ENCODE data around the gene TBC1D22A. TPM values are rescaled to one million over a fixed set of nuclear protein-coding genes. Genes with fewer than 3 reads are reported as not detected.
A peak's percentile ranks its signal among the peaks of the same experiment; 100 is the strongest.

The TBC1D22A gene
- total RNA-seq, 6 experiments from 2014 or later = 10.9 to 18.1 (median 14.0) TPM

DNA sequence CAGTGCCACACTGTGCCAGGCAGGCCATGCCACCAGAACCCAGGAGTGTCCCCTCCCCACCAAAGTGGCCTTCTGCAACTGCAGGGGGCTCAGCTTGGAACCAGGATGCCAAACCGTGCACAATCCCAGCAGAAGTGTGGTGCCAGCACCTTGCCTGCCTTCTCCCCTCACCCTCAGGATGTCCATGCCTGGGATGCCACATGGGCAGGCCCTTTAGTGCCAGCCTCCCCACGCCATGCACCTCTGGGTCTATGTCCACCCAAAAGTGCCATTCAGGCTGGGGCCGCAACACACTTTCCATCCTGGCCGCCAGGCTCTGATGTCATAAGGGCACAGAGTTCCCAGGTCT is 8.7 kb upstream of the TBC1D22A start:
- peaks cover 0 to 68% (median 38%) of the 10 kb centered on the region in 4 donors for H3K4me1 ChIP-seq
- no peak for TF ChIP-seq POLR2A (IDR thresholded peaks at IDR 0.05)
- TF ChIP-seq, protein P1, sequence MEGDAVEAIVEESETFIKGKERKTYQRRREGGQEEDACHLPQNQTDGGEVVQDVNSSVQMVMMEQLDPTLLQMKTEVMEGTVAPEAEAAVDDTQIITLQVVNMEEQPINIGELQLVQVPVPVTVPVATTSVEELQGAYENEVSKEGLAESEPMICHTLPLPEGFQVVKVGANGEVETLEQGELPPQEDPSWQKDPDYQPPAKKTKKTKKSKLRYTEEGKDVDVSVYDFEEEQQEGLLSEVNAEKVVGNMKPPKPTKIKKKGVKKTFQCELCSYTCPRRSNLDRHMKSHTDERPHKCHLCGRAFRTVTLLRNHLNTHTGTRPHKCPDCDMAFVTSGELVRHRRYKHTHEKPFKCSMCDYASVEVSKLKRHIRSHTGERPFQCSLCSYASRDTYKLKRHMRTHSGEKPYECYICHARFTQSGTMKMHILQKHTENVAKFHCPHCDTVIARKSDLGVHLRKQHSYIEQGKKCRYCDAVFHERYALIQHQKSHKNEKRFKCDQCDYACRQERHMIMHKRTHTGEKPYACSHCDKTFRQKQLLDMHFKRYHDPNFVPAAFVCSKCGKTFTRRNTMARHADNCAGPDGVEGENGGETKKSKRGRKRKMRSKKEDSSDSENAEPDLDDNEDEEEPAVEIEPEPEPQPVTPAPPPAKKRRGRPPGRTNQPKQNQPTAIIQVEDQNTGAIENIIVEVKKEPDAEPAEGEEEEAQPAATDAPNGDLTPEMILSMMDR (IDR thresholded peaks at IDR 0.05) = no peak
- DNase-seq (no peak), ATAC-seq (no peak)
- H3K9me3 ChIP-seq = no peaks in the 10 kb centered on the region
- intact Hi-C loops (cut with DNase I) = no loop called here
- no peaks in the 10 kb centered on the region for H3K36me3 ChIP-seq
- 54% methylated on average over 3 of the region's 4 CpGs for WGBS (ENCODE audit: insufficient coverage, low coverage, low lambda C conversion rate, missing lambda C conversion rate)
- peak overlapping the region; percentile 81 to 92 (median 91) for H3K27ac ChIP-seq
- no peaks in the 10 kb centered on the region for H3K27me3 ChIP-seq
- H3K4me3 ChIP-seq = no peak overlapping the region

DNA sequence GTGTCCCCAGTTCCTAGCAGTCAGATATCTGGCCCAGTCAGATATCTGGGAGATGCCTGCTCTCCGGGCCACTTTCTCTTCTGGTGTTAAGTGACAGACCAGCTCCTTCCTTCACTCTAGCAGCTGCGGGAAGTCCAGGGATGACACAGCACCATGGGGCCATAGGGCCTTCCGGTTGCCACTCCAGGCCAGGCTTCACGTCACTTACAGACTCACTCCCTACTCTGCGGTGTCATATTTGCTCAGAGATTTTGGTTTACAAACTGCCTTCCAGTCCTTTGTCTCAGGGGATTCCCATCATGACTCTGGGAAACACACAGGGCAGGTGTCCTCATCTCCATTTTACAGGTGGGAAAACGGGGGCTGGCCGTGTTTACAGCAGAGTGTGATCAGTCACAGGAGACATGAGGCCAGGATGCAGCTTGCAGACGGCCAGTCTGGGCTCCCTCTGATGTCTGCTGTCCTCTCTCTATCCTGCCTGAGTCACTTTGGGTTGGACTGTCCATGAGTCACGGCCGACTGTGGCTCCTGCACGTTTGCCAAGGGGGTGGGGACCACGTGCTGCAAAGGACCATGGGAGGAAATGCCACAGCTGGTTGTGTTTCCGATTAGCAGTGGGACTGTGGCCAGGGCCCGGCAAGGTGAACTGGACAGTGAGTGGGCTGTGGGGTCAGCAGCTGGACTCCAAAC is 8.2 kb upstream of the TBC1D22A start:
- Histone ChIP-seq H3K9me3 (no peaks in the 10 kb centered on the region), H3K4me3 (no peak overlapping the region), H3K27me3 (no peaks in the 10 kb centered on the region), H3K4me1 (peaks cover 0 to 71% (median 37%) of the 10 kb centered on the region in 4 donors), H3K27ac (peak overlapping the region; percentile 81 to 92 (median 91)), H3K36me3 (no peaks in the 10 kb centered on the region)
- TF ChIP-seq POLR2A (IDR thresholded peaks at IDR 0.05) = peak; percentile 83
- TF ChIP-seq, protein P1 (IDR thresholded peaks at IDR 0.05) = no peak
- ATAC-seq (peak; percentile 69 to 76 (median 73)), DNase-seq (peak; percentile 91 to 92 (median 91))
- intact Hi-C loops (cut with DNase I) = no loop called here
- WGBS (ENCODE audit: insufficient coverage, low coverage, low lambda C conversion rate, missing lambda C conversion rate) = 3% methylated on average over 14 of the region's 14 CpGs

GRCh38 chr22:46754826-46755225 is 7.6 kb upstream of the TBC1D22A start:
- peaks cover 0 to 71% (median 36%) of the 10 kb centered on the region in 4 donors for H3K4me1 ChIP-seq
- TF ChIP-seq, protein P1 (IDR thresholded peaks at IDR 0.05) = no peak
- no peak for TF ChIP-seq POLR2A (IDR thresholded peaks at IDR 0.05)
- ATAC-seq = no peak
- intact Hi-C loops (cut with DNase I) = no loop called here
- H3K4me3 ChIP-seq = no peak overlapping the region
- no peaks in the 10 kb centered on the region for H3K27me3 ChIP-seq
- H3K9me3 ChIP-seq = no peaks in the 10 kb centered on the region
- peak overlapping the region; percentile 81 to 92 (median 91) for H3K27ac ChIP-seq
- H3K36me3 ChIP-seq = no peaks in the 10 kb centered on the region
- 92% methylated on average over 4 of the region's 6 CpGs for WGBS (ENCODE audit: insufficient coverage, low coverage, low lambda C conversion rate, missing lambda C conversion rate)
- DNase-seq = peak in 1 of 3 donors; percentile 10

GRCh38 chr22:46755525-46755924 is 6.9 kb upstream of the TBC1D22A start:
- DNase-seq (peak in 1 of 3 donors; percentile 13), ATAC-seq (no peak)
- Histone ChIP-seq H3K27ac (no peak overlapping the region), H3K27me3 (no peaks in the 10 kb centered on the region), H3K36me3 (no peaks in the 10 kb centered on the region), H3K4me1 (peaks cover 0 to 65% (median 34%) of the 10 kb centered on the region in 4 donors), H3K9me3 (no peaks in the 10 kb centered on the region), H3K4me3 (no peak overlapping the region)
- WGBS (ENCODE audit: insufficient coverage, low coverage, low lambda C conversion rate, missing lambda C conversion rate) = no CpG with 5 or more reads among the region's 2 CpGs
- intact Hi-C loops (cut with DNase I) = no loop called here
- TF ChIP-seq POLR2A (IDR thresholded peaks at IDR 0.05) = no peak
- TF ChIP-seq, protein P1 (IDR thresholded peaks at IDR 0.05) = no peak

All from right lobe of liver (tissue), 6 donors.